Measurements from ENCODE around the gene ISL1.

The ISL1 gene

DNA sequence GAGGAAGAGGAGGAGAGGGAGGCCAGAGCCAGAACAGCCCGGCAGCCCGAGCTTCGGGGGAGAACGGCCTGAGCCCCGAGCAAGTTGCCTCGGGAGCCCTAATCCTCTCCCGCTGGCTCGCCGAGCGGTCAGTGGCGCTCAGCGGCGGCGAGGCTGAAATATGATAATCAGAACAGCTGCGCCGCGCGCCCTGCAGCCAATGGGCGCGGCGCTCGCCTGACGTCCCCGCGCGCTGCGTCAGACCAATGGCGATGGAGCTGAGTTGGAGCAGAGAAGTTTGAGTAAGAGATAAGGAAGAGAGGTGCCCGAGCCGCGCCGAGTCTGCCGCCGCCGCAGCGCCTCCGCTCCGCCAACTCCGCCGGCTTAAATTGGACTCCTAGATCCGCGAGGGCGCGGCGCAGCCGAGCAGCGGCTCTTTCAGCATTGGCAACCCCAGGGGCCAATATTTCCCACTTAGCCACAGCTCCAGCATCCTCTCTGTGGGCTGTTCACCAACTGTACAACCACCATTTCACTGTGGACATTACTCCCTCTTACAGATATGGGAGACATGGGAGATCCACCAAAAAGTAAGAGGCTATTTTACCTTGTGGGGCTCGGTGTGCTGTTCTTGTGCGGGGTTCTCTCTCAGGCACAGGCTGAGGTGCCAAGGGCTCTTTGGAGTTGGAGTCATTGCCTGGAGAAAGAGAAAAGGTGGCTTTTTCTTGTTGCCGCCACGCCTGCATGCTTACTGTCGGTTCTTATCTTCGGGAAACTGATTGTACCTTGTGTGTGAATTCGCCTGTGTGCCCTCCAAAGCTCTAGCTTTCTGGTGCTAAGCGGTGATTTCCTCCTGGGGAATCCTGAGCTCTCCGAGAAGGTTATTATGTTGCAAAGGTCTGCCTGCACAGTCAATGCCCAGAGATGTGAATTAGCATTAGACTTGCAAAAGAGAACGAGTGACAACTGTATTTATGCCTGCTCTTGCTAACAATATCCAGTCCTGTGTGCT, at the start of gene ISL1:
Gene ISL1 (plus strand): TSS at position 318 of the 991 bp plus-strand sequence. CDS start 224 bp downstream, at position 542.
- DNase-seq (ENCODE audit: low spot score) = peak; percentile 37

GRCh38 chr5:51336878-51337277, 46.4 kb upstream of the ISL1 start:
- DNase-seq (ENCODE audit: low spot score) = no peak

DNA sequence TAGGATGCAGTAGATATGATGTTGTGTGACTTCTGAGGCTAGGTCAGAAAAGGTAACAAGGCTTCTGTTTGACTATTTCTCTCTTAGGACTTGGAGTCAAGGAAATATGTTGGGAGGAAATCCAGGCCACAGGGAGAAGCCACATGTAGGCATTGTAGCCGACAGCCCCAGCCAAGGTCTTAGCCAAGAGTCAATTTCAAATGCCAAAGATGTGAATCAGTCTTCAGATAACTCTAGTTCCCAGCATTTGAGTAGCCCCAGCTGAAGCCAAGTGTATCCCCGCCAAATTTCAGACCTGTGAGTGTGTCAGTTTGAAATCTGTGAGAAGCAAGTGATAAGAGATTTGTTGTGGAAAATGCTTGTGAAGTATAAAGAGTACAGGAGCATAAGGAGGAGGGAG, 38.1 kb upstream of the ISL1 start:
- DNase-seq (ENCODE audit: low spot score) = no peak

DNA sequence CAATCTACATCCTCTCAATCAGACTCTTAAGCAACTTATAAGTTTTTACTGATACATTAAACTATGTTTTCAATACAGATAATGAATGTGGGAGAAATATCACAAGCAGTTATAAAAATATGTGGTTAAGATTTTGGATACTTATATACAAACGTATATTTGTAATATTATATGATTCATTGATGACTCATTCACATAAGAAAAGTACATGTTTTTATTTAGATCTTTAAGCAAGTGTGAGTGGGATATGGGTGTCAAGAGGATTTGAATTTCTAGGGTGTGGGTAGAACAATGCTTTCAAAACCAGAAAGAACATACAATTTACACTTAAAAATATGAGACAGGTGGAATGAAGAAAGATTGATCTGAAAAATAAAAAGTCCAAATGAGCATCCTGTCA, 36.1 kb upstream of the ISL1 start:
- no peak for DNase-seq (ENCODE audit: low spot score)

DNA sequence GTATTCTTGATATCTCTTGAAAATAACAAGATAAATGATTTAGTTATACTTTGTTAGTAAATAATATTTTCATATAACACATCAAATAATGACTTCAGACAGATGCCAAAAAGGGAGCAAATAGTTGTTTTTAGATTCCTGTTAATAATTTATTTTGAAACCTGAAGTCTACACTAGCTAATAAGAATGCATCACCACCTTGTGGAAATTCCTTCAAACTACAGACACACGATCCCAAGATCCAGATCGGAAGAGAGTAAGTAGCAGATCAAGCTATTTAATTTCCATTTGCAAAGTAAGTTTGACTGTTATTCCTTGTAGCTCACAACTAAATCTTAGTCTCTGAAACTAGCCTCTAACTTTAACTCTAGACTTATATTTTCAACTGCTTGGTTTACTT, 35.5 kb upstream of the ISL1 start:
- no peak for DNase-seq (ENCODE audit: low spot score)

- no peak for DNase-seq (ENCODE audit: low spot score)
These were observed 12.2 kb upstream of the ISL1 start for GRCh38 chr5:51371052-51371451.

- no peak for DNase-seq (ENCODE audit: low spot score)
These were observed 9.2 kb upstream of the ISL1 start for GRCh38 chr5:51373880-51374523.

GRCh38 chr5:51375084-51375483, 8.2 kb upstream of the ISL1 start:
- DNase-seq (ENCODE audit: low spot score) = no peak

GRCh38 chr5:51376509-51376908, 6.7 kb upstream of the ISL1 start:
- DNase-seq (ENCODE audit: low spot score) = no peak

- no peak for DNase-seq (ENCODE audit: low spot score)
These were observed 5.8 kb upstream of the ISL1 start for GRCh38 chr5:51377151-51378060.

DNA sequence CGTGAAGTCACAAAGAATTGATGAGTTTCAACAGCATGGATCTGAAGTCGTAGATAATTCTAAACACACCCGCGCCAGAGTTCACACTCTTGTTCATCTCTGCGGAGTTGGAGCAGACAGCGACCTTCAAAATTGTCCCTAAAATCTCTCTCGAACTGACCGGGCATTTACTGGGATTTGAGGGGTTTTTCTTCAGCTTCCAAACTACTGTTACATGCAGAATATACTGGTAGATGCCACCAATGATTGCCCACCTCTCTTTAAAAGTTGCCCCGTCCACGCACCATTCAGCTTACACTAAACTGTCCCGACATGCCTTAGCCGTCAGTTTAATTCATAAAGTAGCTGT, 5.2 kb upstream of the ISL1 start:
- DNase-seq (ENCODE audit: low spot score) = no peak

DNA sequence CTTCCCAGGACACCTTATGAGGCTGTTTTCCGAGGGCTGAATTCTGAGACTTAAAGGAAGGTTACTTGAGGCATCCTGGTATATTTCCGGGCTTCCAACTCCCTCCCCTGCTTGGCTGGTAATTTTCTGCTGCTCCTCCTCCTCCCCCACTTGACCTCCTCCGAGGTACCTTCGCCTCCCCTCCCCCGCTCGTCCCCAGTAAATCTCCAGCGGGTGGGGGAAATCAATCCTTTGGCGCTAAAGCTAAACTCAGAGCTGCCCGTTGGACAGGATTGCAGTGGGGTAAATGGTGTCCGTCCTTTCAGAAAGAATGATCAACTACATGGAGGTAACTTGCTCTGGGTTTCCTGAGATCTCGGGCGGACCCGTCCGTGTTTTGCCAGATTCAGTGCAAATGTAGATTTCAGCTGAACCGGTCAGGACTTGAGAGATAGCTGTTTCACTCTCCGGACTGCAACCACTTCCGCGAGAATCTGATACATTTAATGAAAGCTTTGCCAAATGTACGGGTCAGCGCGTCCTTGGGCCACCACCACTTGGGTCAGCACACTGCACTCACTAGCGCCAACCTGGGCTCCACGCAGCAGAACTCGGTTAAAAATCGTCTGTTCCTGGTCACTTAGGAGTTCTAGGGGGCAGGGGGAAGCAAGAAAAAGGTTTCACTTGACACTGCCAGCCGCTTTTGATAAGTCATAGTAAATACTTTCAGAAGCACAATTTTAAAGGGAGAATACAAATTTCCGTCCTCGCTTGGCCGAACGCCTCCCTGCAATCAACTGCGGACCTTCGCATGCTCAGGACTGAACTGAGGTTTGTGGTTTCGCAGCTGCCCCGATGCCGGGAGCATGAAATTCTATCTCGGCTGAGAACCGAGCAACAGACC, 4.6 kb upstream of the ISL1 start:
- no peak for DNase-seq (ENCODE audit: low spot score)

DNA sequence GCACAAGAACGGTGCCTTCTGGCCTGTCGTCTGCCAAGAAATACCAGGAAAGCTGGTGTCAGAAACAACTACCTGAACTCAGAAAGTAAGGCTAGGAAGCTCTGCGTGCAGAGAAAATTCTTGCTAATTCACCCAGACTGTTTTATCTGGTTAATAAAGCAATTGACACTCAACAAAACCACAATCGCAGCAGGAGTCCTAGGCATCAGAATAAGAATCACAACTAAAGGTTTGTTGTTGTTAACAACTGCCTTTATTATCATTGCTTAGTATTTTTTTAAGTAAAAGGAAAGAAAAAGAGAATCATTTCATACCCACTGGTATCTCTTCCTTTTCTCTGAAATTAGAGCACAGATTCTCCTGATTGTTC, 3.9 kb upstream of the ISL1 start:
- DNase-seq (ENCODE audit: low spot score) = no peak

GRCh38 chr5:51380603-51381207, 2.5 kb upstream of the ISL1 start:
- DNase-seq (ENCODE audit: low spot score) = peak; percentile 33

DNA sequence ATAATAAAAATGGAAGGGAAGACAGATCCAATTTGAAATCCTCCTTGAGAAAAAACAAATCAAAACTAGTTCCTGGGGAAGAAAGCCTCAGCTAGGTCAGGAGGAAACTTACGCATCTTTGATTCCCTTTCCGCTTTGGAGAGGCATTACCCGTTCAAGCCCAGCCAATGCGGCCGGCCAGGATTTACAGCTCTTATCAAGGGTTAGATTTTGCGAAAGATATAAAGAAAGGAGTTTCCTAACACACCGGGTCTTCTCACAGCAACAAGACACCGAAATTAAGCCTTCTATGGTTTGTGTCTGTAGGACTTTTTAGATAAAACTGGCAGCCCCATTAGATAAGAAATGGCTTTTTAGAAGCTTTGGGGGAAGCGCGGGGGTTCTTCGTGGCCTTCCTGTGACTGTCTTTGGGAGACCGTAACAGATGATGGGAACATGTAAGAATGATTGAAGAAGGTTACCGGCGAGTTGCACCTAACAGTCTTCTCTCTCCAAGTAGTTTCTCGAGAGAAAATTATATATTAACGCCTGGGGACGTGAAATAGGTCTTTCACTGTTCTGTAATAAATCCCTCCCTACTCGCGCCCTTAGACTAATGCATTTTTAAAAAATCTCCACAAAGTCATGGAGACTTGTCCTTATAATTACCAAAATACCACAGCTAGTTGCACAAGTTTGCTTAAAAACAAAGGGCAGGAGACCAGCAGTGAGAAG, 1.3 kb upstream of the ISL1 start:
- no peak for DNase-seq (ENCODE audit: low spot score)

- DNase-seq (ENCODE audit: low spot score) = no peak
These were observed 622 bp upstream of the ISL1 start for GRCh38 chr5:51382521-51383130.

DNA sequence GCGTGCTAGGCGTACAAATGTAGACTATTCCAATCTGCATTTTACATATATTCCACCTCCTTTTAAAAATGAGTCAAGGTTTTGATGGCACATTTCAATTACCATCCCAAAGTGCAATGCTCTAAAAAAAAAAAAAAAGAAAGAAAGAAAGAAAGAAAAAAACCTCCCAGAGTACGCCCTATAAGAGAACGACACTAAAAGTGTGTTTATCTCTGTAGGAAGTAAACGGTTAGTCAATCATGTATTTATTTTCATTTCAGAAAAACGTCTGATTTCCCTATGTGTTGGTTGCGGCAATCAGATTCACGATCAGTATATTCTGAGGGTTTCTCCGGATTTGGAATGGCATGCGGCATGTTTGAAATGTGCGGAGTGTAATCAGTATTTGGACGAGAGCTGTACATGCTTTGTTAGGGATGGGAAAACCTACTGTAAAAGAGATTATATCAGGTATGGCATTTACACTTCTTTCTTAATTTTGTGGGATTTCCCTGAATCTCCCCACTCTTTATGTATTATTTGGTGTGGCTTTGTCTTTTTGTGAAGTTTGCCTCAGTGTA, 1.1 kb downstream of the ISL1 start:
- DNase-seq (ENCODE audit: low spot score) = no peak

GRCh38 chr5:51385216-51385615, 2.0 kb downstream of the ISL1 start:
- no peak for DNase-seq (ENCODE audit: low spot score)

Measured in pons (tissue), 1 donor.